Epithelial cell of proximal tubule (primary cell): ENCODE results near the gene CACNA1C. TPM values are rescaled to one million over a fixed set of nuclear protein-coding genes. Genes with fewer than 3 reads are reported as not detected.
"Not testable (repeated sequence)": the region's sequence is repeated elsewhere in the genome, so short reads cannot be mapped to it uniquely, and the experiment has no call there.

ENCODE experiments used
- DNase-seq: peaks from one replicate; pipeline ENCODE4 v3.0.0-alpha.2; 2011; ENCODE audit warnings: low read depth
- H3K4me3 ChIP-seq: 2 replicates; pipeline ENCODE4 v1.5.1; 2011; ENCODE audit warnings: low read depth, mild to moderate bottlenecking, low read length
- CTCF ChIP-seq: conservative IDR thresholded peaks from 2 replicates; pipeline ENCODE4 v1.5.1; 2012; ENCODE audit warnings: low read depth, mild to moderate bottlenecking, low read length
- total RNA-seq: library from RNA; depleted of rRNA; stranded (reverse); fragments of >200 nt; gene quantifications from 2 replicates; pipeline ENCODE4 v1.2.3, GENCODE V29; 2015

Gene CACNA1C
- total RNA-seq, 1 donor from 2014 or later = not detected

GRCh38 chr12:2125651-2126522, 73.1 kb downstream of the CACNA1C start:
- no peak for DNase-seq
- no peak for TF ChIP-seq CTCF

GRCh38 chr12:2126676-2127406, 74.1 kb downstream of the CACNA1C start:
- TF ChIP-seq CTCF = no peak
- no peak for DNase-seq
- H3K4me3 ChIP-seq = no peak overlapping the region

More at GRCh38 chr12:2125651-2126522, 73.1 kb downstream of the CACNA1C start:
- H3K4me3 ChIP-seq = no peak overlapping the region

- H3K4me3 ChIP-seq = no peak overlapping the region
- no peak for DNase-seq
- TF ChIP-seq CTCF = no peak
Measured at GRCh38 chr12:2129076-2129475, 76.3 kb downstream of the CACNA1C start.

GRCh38 chr12:2135661-2136418, 83.1 kb downstream of the CACNA1C start:
- not testable (repeated sequence) for H3K4me3 ChIP-seq, DNase-seq

GRCh38 chr12:2136901-2137300, 84.1 kb downstream of the CACNA1C start:
- no peak for TF ChIP-seq CTCF
- H3K4me3 ChIP-seq = no peak overlapping the region
- no peak for DNase-seq

GRCh38 chr12:2137711-2138110, 84.9 kb downstream of the CACNA1C start:
- no peak for TF ChIP-seq CTCF
- H3K4me3 ChIP-seq = no peak overlapping the region
- no peak for DNase-seq

GRCh38 chr12:2138294-2138693, 85.5 kb downstream of the CACNA1C start:
- no peak for TF ChIP-seq CTCF
- no peak for DNase-seq
- no peak overlapping the region for H3K4me3 ChIP-seq
